GM18520 (cell line): ENCODE data around the gene HBS1L.
A peak's percentile ranks its signal among the peaks of the same experiment; 100 is the strongest.

Source experiments
- ATAC-seq: cut with Tn5 transposase; IDR thresholded peaks from one replicate; pipeline ENCODE4 v1.9.1; 2021; ENCODE audit not compliant: unreplicated experiment

The HBS1L gene

DNA sequence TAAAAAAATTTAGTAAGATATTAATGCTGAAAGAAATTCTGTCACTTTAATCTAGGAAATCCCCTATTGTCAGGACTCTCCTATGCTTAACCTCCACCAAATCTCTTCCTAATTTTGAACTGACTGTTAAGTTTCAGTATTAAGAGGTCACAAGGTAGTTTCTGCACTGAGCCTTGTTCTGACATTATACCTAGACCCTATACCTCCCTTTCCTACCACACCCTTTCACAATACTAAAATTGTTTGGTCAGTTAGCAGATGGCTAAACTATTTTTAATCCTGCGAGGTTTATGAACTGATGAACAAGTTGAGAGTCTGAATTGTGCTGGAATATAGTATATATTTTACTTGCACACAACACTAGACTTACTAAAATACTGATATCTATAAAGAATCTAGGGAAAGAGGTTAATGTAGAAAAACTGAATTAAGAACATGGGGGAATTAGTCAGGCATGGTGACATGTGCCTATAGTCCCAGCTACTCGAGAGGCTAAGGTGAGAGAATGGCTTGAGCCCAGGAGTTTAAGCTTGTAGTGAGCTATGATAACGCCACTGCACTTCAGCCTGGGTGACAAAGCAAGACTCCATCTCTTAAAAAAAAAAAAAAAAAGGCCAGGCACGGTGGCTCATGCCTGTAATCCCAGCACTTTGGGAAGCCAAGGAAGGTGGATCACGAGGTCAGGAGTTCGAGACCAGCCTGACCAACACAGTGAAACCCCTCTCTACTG, 51.5 kb downstream of the HBS1L start:
- peak; percentile 99 for ATAC-seq

DNA sequence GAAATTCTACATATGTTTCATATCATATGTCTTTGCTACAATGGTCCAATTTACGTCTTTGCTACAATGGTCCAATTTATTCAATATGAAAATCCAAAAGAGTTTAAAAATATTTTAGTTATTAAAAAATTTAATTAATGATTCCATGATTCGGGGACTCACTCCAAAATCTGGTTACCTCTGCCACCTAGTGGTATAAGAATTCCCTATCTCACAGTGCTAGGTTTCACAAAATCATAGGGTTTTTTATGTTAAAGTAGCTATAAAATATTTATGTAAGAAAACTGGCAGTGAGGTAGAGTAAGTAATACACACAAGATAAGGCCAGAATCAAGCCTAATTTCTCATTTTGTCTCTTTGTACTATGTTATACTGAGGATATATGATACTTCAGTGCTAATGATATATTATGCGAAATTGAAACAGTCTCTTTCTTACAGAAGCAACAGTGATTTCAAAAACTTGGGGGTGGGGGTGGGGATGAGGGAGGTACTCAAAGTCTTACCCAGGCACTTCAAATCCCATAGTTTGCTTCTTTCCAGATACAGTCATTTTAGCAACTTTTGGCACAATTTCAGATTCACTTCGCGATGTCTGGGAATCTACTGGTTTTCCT, 52.3 kb downstream of the HBS1L start:
- ATAC-seq: no peak

DNA sequence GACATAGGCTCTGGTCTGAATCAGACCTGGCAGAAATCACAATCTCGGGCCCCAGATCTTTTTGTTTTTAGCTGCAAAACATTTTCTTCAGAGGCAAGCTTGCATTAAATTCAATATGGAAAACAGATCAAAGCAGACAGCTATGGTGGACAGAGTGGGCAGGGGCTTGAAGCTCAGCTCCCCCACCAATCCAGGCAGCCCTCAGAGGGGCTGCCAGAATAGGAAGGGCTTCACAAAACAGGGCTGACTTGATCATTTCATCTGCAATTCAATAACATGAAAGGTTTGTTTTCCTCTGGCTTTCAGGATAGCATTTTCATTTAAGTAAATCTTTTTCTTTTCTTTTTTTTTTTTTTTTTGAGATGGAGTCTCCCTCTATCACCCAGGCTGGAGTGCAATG, 55.5 kb downstream of the HBS1L start:
- no peak for ATAC-seq

DNA sequence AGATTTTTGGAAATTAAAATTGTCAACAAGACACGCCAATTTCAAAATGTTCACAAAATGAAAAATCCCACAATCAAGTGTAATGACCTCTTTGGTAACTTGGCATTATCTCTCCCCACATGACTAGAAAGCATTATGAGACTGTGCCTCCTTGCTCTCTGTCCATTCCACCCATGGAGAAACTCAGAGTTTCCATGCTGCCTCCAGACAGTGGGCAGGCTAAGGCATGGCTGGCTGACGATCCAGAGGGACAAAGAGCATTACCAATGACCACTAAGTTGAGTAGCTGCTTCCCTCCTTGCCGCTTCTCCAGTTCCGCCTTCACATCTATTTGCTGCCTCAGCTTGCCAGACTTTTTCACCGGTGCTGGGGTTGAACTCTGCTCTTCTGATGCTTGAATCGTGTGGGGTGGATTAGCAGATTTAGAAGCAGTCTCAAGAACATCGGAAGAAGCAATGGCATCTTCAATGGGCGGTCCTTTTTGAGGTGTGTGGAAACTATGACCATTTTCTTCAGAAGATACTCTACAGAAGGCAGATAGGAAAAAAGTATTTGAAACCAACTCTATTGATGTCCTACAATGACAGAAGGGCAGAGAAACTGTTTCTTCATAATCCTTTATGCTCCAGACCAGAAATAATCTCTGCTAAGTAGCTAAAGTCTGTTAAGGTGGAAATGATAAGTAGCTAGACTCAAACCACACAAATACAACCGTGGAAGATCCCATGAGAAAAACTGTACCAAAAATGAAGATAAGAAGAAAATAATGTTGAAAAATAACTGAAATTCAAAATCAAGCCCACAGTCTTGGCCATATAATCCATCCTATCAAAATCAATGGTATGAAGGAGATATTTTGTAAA, 57.3 kb downstream of the HBS1L start:
- no peak for ATAC-seq

DNA sequence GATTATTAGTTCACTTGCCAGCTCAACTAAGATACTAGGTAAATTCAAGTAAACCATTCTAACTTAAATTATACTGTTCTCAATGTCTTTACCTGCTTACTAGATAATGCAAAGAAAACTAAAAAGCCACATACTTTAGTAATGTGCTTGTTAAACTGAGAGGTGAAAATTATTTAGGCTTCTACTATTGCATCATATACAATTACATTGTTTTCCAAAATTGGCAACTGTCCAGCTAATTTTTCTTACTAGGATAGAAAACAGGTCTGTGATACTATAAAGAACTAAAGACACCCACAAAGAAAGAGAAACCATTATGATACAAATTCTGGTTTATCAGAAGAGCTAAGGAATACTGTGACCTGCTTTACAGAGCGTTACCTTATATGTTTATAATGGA, 59.1 kb downstream of the HBS1L start:
- no peak for ATAC-seq

DNA sequence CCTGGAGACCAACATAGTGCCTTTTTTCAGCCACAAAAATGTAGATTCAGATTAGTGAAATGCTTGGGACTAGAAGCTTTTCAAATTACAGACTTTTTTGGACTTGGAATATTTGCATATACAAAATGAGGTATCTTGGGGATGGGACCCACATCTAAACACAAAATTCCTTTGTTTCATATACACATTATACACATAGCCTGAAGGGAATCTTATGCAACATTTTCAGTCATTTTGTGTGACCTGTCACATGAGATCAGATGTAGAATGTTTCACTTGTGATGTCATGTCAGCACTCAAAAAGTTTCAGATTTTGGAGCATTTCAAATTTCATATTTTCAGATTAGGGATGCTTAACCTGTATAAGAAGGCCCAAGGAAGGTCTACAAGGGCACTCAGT, 60.2 kb downstream of the HBS1L start:
- no peak for ATAC-seq

DNA sequence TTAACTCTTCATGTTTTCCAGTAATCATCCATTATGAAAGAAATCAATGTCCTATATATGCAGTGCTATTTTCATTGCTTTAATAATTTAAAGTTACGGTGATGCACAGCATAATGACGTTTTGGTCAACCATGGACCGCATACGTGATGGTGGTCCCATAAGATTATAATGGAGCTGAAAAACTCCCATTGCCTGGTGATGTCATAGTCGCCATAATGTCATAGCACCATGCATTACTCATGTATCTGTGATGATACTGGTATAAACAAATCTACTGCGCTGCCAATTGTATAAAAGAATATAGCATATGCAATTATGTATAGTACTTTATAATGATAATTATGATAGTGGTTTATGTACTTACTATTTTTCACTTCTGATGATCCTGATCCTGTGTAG, 62.5 kb downstream of the HBS1L start:
- no peak for ATAC-seq

DNA sequence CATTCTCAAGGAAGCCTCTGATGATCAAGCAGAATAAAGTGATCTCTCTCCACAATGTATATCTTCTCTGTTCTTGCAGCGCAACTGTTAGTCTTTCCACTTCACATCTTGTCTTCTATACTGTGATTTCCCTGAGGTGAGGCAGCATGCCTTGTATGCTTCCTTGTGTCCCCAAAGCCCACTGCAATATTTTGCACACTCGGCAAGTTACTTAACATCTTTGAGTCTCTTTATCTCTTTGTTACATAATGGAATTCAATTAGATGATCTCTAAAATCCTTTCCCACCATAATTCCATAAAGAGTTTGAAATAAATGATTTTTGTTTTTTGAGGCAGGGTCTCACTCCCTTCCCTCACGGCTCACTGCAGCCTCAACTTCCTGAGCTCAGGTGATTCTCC, 64.4 kb downstream of the HBS1L start:
- no peak for ATAC-seq

DNA sequence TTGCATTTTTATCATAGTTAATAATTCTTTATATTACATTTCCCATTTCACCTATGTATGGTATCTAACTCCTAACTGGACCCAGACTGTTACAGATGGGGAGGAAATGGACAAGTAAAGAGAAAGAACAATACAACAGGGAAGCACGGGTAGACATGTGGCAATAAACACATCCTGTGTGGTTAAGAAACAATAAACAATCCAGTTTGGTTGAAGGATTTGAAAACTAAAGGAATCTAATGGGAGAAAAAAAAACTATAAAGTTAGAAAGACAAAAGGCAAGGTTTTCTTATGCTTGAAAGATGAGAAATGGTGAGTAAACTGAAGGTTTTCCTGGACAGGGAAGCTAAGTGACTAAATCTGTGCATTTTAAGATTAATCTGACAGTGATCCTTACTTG, 69.8 kb downstream of the HBS1L start:
- no peak for ATAC-seq

DNA sequence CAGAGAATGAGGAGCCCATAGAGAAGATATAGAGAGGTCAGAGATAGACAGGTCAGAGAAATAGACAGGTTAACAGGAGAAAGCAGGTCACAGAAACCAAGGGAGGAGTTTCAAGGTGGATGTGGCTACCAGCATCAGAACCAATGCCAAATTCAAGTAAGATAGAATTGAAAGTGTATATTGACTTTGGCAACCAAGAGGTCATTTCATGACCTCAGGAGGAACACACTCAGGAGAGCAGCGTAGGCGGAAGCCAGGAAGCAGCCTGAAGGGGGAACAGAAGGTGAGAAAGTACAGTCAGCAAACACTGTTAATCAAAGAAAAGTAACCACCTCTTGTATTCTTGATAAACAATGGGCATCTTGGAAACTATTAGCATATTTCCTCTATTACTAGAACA, 70.8 kb downstream of the HBS1L start:
- ATAC-seq: no peak

DNA sequence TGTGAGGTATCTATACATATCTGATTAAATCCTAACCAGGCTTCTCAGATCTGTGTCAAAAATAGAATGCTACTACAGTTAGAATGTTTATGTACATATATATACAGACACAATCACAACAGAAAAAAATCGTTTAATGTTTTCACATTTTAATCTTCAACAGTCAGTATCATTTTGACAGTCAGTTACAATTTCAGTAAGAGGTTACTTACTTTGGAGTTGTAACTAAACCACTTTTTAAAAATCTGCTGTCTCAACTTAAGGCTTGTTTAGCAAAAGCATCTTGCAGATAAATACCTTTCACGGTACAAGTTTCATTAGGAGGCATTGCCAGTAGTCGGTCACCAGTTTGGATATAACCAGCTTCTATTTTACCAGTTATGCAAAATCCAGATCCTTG, 72.5 kb downstream of the HBS1L start:
- ATAC-seq: no peak

DNA sequence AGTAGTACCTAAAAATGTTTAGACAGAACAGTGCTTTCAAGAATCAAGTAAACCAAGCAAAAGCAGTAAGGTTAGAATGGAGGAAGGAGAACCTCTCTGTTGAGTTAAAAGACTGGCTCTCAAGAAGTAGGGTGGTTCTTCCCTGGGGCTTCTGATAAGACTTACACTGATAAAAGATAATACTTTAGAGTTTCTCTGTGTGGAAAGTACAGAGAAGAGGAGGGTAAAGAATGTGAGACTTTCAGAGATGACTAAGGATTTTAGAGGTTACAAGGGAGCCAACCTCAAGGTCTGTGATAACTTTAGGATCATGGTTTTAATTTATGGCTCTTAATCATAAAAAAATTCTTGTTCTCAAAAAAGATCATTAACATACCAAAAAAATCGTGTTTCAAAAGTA, 73.8 kb downstream of the HBS1L start:
- ATAC-seq: no peak

DNA sequence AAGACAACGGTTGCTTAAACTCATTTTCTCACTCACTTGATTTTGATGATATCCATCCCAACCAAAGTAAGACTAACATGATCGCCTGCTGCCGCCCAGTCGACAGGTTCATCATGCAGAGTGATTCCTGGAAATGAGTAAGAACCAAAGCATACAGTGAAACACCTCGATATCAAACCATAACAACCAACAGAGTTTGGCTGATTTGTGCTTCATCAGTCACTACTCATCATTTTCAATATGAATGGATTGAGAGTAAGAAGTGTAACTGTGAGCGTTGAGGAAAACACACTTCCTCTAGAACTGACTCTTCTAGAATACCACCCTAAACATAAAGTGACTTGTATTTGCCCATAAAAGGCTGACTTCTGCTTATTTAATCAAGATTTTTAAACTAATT, 75.5 kb downstream of the HBS1L start:
- ATAC-seq: peak; percentile 83

DNA sequence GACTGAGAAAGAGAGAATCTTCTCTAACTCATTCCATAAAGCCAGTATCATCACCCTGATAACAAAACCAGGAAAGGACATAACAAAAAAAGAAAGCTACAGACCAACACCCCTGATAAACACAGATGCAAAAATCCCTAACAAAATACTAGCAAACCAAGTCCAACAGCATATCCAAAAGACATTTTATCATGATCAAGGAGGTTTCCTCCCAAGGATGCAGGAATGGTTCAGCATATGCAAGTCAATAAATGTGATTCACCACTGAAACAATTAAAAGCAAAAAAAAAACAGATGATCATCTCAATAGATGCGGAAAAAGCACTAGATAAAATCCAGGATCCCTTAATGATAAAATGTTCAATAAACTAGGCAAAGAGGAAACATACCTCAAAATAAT, 80.3 kb downstream of the HBS1L start:
- ATAC-seq: no peak

DNA sequence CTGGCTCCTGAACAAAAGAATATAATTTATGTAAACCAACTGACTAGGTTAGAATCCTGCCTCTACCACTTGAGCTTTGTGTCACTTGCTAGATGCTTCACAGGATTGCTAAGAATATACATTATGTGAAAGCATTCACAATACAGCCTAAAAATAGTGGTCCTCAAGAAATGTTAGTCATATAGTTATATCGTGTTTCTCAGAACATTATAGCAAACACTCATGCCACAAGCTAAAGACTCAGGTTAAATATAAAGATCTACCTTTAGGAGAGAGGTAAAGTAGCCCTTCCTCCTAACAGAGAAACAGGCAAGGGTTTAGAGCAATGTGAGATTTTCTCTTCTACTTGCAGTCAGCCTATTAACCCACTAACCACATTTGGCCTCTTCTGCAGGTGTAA, 86.9 kb downstream of the HBS1L start:
- no peak for ATAC-seq

DNA sequence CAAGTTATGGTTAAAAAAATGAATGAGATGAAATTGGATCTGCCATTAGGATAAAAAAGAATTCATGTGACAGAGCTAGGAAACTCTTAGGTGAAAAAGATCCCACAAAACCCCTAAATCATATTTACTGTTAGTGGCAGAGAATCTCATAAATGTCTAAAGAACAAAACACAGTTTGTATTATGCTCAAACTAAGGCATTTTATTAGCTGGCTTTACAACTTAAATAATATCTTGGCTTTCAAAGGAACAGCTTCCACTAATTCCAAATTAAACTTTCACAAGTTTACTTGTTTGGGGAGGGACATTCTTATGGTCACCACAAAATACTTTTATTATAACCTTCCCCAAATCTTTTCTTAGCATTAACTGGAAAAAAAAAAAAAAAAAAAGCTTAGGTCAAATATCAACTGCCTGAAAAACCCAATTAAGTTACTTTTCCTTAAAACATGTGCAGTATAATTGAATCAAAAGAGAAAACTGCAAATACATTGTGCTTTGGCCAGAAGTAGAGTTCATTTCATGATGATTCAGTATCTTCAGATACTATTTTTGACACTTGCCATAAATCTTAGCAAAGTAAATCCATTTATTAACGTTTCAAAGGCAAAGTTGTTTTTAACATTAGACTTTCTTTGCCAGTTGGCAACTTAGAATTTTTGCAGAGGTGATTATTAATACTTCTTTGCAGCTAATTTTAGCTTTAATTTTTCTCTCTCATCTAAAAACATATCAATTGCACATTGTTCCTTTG, 90.0 kb downstream of the HBS1L start:
- no peak for ATAC-seq

DNA sequence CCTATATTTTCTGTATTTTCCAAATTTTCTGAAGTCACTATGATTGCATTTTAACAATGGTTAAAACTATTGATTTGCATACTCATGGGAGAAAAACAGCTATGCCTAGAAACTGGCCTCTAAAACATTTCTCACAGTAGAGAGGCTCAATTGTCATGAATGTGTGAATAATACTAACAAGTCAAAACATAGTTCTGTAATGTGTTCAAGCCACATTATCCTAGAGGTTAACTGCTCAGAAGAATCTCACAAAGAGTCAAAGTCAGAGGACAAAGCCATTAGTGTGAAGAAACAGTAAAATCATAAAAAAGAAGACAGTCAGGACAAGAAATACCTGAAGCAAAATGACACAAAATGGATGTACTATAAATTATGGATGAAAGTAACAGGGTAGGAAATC, 92.2 kb downstream of the HBS1L start:
- ATAC-seq: no peak

DNA sequence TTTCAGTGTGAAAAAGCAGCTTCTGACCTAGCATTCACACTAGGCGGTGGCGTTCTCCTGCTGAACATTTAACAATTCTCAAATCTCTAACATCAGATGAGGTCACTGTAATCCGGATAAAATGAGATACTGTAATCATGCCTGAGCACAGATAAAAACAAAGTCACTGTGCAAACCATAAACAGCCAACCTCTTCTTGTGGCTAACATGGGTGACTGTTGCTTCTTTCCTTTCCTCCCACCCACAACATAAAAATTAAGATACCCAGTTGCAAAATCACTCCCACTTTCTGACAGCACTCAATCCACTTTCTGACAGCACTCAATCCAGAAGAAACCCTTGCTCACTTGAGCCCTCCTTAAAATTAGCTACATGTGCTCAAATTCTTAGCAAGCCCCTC, 93.3 kb downstream of the HBS1L start:
- no peak for ATAC-seq

DNA sequence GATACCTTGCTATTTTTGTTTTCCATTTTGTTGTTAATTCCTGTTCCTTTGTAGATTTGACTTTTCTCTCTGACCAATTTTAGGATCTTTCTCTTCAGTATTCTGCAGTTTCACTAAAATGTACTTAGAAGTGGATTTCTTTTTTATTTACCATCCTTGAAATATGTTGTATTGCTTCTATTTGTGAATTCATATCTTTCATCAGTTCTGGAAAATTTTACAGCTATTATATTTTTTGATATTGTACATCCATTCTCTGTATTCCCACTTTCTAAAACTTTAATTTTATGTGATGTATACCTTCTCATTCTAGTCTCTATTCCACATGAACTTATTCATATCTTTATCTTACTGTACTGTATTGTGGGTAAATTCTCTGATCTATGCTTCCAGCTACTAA, 95.0 kb downstream of the HBS1L start:
- ATAC-seq: no peak

DNA sequence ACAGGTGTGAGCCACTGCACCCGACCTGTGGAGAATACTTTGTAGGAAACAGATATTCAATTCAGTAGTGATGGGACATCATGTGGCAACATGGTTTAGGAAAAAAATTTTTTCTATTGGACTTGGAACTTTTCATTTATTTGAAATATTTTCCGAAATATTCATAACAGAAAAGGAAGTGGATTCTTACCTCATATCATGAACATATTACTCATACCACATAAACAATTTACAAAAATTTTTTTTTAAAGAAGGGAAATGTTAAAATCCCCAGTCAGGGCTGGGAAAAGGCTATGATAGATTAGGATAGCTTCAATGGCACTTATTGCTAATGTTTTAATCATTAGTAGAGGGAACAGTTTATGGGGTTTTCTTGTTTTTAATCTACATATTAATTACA, 97.9 kb downstream of the HBS1L start:
- no peak for ATAC-seq

DNA sequence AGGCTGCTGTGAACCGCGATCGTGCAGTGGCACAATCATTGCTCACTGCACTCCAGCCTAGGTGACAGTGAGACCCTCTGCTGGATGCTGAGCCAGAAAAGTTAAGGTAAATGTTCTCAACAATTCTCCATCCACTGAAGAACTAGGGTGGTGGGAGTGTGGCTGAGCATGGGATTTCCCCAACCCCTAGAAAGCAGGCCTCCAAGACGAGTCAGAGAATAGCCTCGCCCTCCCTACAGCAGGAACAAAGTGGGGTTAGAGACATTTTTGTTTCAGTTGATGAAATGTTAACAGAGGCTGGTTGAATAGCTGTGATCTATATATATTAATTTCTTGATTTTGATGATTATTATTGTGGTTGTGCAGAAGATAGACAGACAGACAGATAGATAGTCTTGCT, 98.6 kb downstream of the HBS1L start:
- no peak for ATAC-seq
